ENCODE data around the gene RLIM. TPM values are rescaled to one million over a fixed set of nuclear protein-coding genes. Genes with fewer than 3 reads are reported as not detected.

RLIM gene
- total RNA-seq, 4 donors from 2014 or later: 19.3 to 47.5 (median 25.0) TPM

GRCh38 chrX:74540635-74541249 is 73.7 kb downstream of the RLIM start:
- Histone ChIP-seq H3K27me3 (no peaks in the 10 kb centered on the region), H3K4me1 (peaks cover 0 to 11% (median 9%) of the 10 kb centered on the region in 4 donors), H3K9me3 (no peaks in the 10 kb centered on the region), H3K36me3 (no peaks in the 10 kb centered on the region), H3K27ac (replicated peaks in 1 of 4) (no peak overlapping the region), H3K4me3 (no peak overlapping the region)
- WGBS: 55% methylated on average over 2 of the region's 2 CpGs
- TF ChIP-seq CTCF (IDR thresholded peaks at IDR 0.05) (no peak), POLR2A (IDR thresholded peaks at IDR 0.05; ENCODE audit: low read depth) (no peak), EP300 (IDR thresholded peaks at IDR 0.05) (no peak), POLR2AphosphoS5 (IDR thresholded peaks at IDR 0.05) (no peak)
- DNase-seq (ENCODE audit: extremely low spot score): no peak
- intact Hi-C loops (cut with DNase I): no loop called here

DNA sequence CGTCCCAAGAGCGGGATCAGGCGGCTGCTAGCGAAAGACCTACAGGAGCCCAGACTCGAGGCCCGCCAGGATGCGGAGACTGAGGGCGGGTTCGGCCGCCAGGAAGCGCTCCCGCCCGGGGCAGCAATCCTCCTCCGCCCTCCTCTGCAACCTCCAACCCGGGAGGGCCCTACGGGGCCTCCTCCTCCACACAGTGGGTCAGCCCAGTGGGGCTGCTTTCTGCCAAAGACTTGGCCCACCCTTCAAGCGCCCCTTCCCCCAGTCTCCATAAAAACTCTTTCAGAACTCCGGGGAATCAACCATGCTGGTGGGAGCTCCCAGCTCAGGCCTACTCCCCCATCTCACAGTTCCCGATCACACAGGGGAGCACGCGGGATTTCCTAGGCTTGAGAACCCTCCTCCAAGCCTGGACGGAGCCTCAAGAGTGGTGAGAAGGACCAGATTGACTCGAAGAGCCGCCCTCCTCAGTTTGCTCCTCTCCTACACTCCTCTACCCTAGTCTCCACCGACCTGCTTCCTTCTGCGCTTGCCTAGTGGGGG is 77.5 kb downstream of the RLIM start:
- DNase-seq (ENCODE audit: extremely low spot score): no peak
- Histone ChIP-seq H3K9me3 (no peaks in the 10 kb centered on the region), H3K36me3 (peaks cover 0 to under 1% (median 0%) of the 10 kb centered on the region in 4 donors), H3K27ac (replicated peaks in 1 of 4) (peak overlapping the region; percentile 80 to 92 (median 88)), H3K4me1 (peaks cover 3 to 20% (median 18%) of the 10 kb centered on the region in 4 donors), H3K27me3 (no peaks in the 10 kb centered on the region), H3K4me3 (peak overlapping the region; percentile 50 to 65 (median 58))
- 34% methylated on average over 11 of the region's 26 CpGs for WGBS
- intact Hi-C loops (cut with DNase I): no loop called here
- TF ChIP-seq CTCF (IDR thresholded peaks at IDR 0.05) (no peak), POLR2A (IDR thresholded peaks at IDR 0.05; ENCODE audit: low read depth) (no peak), EP300 (IDR thresholded peaks at IDR 0.05) (no peak), POLR2AphosphoS5 (IDR thresholded peaks at IDR 0.05) (no peak)

GRCh38 chrX:74536152-74536831 is 78.1 kb downstream of the RLIM start:
- peak; percentile 93 for DNase-seq (ENCODE audit: extremely low spot score)
- Histone ChIP-seq H3K4me1 (peaks cover 3 to 20% (median 18%) of the 10 kb centered on the region in 4 donors), H3K27ac (replicated peaks in 1 of 4) (peak overlapping the region; percentile 80 to 92 (median 88)), H3K36me3 (peaks cover 0 to 5% (median 3%) of the 10 kb centered on the region in 4 donors), H3K4me3 (peak overlapping the region; percentile 50 to 65 (median 58)), H3K9me3 (no peaks in the 10 kb centered on the region), H3K27me3 (no peaks in the 10 kb centered on the region)
- 40% methylated on average over 31 of the region's 48 CpGs for WGBS
- peak; percentile 72 to 74 for TF ChIP-seq POLR2AphosphoS5 (IDR thresholded peaks at IDR 0.05)
- peak in 1 of 3 experiments; percentile 60 for TF ChIP-seq CTCF (IDR thresholded peaks at IDR 0.05)
- no peak for TF ChIP-seq POLR2A (IDR thresholded peaks at IDR 0.05; ENCODE audit: low read depth)
- no peak for TF ChIP-seq EP300 (IDR thresholded peaks at IDR 0.05)
- intact Hi-C loops (cut with DNase I): no loop called here

- Histone ChIP-seq H3K27me3 (no peaks in the 10 kb centered on the region), H3K4me1 (peaks cover 3 to 20% (median 18%) of the 10 kb centered on the region in 4 donors), H3K4me3 (peak overlapping the region; percentile 50 to 65 (median 58)), H3K9me3 (no peaks in the 10 kb centered on the region), H3K27ac (replicated peaks in 1 of 4) (peak overlapping the region; percentile 80 to 92 (median 88)), H3K36me3 (peaks cover 0 to 8% (median 3%) of the 10 kb centered on the region in 4 donors)
- WGBS: 24% methylated on average over 36 of the region's 37 CpGs
- peak; percentile 93 for DNase-seq (ENCODE audit: extremely low spot score)
- intact Hi-C loops (cut with DNase I): loop anchor here (2.0 kb wide), 1 partner anchor 115 kb away; the partner anchor contains the start of gene SLC16A2
- TF ChIP-seq POLR2A (IDR thresholded peaks at IDR 0.05; ENCODE audit: low read depth) (no peak), POLR2AphosphoS5 (IDR thresholded peaks at IDR 0.05) (peak; percentile 38 to 52), CTCF (IDR thresholded peaks at IDR 0.05) (peak; percentile 36 to 46 (median 44))
Measured at GRCh38 chrX:74535408-74536151, 78.8 kb downstream of the RLIM start.

Other genes starting within 250 kb of the RLIM start
- gene SLC16A2, start 193.1 kb downstream of the RLIM start, total RNA-seq: 10 to 100 TPM in 1 of 4 donors, 1 to 10 TPM in 3; 7.3 to 13.7 (median 9.6) TPM